Stimulated activated naive CD8-positive, alpha-beta T cell treated with anti-CD3 and anti-CD28 coated beads, Interleukin-15, amount 100 ng/mL, for 72 hours (primary cell): ENCODE measurements around the gene LRRC43.
"Not testable (repeated sequence)": the region's sequence is repeated elsewhere in the genome, so short reads cannot be mapped to it uniquely, and the experiment has no call there.

Experiments used
- ATAC-seq: fragments of 150-1000 bp; cut with Tn5 transposase; 2 replicates; pipeline ENCODE4 v1.10.0; 2021; ENCODE audit warnings: mild to moderate bottlenecking, moderate library complexity
- DNase-seq, 2 donors: peaks; one replicate each; pipeline ENCODE4 v3.0.0; 2021 to 2022
- H3K27ac Mint-ChIP-seq, 2 donors: one replicate each; pipeline ENCODE4 v1.8.0; 2022; ENCODE audit warnings: mild to moderate bottlenecking in 2 of 2, mixed read lengths in 2 of 2, moderate library complexity in 2 of 2
- H3K27me3 Mint-ChIP-seq: one replicate; pipeline ENCODE4 v1.8.0; 2022; ENCODE audit warnings: mixed read lengths
- H3K4me1 Mint-ChIP-seq: one replicate; pipeline ENCODE4 v1.8.0; 2022; ENCODE audit warnings: mild to moderate bottlenecking, mixed read lengths
- H3K4me3 Mint-ChIP-seq, 2 donors: one replicate each; pipeline ENCODE4 v1.8.0; 2022; ENCODE audit warnings: mild to moderate bottlenecking in 2 of 2, mixed read lengths in 2 of 2, moderate library complexity in 1 of 2
- H3K9me3 Mint-ChIP-seq, 2 donors: one replicate each; pipeline ENCODE4 v1.8.0; 2022; ENCODE audit warnings: mixed read lengths in 2 of 2

The LRRC43 gene

GRCh38 chr12:122200541-122201175, 17.7 kb downstream of the LRRC43 start:
- H3K27ac Mint-ChIP-seq, result no peak overlapping the region
- DNase-seq (no peak), ATAC-seq (no peak)
- H3K4me3 Mint-ChIP-seq, result no peak overlapping the region
- peaks cover 69% of the 10 kb centered on the region for H3K27me3 Mint-ChIP-seq
- no peaks in the 10 kb centered on the region for H3K9me3 Mint-ChIP-seq
- peaks cover 35% of the 10 kb centered on the region for H3K4me1 Mint-ChIP-seq

GRCh38 chr12:122201381-122201780, 18.5 kb downstream of the LRRC43 start:
- Mint-ChIP-seq H3K27ac (peak overlapping the region in 1 of 2 donors; percentile 72), H3K4me3 (no peak overlapping the region), H3K9me3 (no peaks in the 10 kb centered on the region), H3K4me1 (peaks cover 37% of the 10 kb centered on the region), H3K27me3 (peaks cover 69% of the 10 kb centered on the region)
- DNase-seq (no peak), ATAC-seq (no peak)

- Mint-ChIP-seq H3K27me3 (peaks cover 69% of the 10 kb centered on the region), H3K9me3 (no peaks in the 10 kb centered on the region), H3K4me1 (peaks cover 40% of the 10 kb centered on the region), H3K27ac (no peak overlapping the region), H3K4me3 (no peak overlapping the region)
- DNase-seq (no peak), ATAC-seq (no peak)
These were observed 19.1 kb downstream of the LRRC43 start for GRCh38 chr12:122202017-122202416.

GRCh38 chr12:122202811-122203210, 19.9 kb downstream of the LRRC43 start:
- ATAC-seq, H3K9me3 Mint-ChIP-seq, DNase-seq: not testable (repeated sequence)
- peak overlapping the region; percentile 84 to 85 for H3K4me3 Mint-ChIP-seq
- H3K4me1 Mint-ChIP-seq, result peaks cover 34% of the 10 kb centered on the region
- H3K27me3 Mint-ChIP-seq, result peaks cover 61% of the 10 kb centered on the region
- H3K27ac Mint-ChIP-seq, result peak overlapping the region in 1 of 2 donors; percentile 72

- DNase-seq (peak; percentile 51), ATAC-seq (peak; percentile 76)
- peak within 1 kb of the TSS in 1 of 2 donors; percentile 72 for H3K27ac Mint-ChIP-seq
- H3K9me3 Mint-ChIP-seq, result no peaks in the 10 kb centered on the region
- H3K4me3 Mint-ChIP-seq, result peak within 1 kb of the TSS; percentile 84 to 85
- peaks cover 28% of the 10 kb centered on the region for H3K4me1 Mint-ChIP-seq
- peaks cover 54% of the 10 kb centered on the region for H3K27me3 Mint-ChIP-seq
These were observed 20.6 kb downstream of the LRRC43 start, which contains the start of gene B3GNT4 for GRCh38 chr12:122203301-122204166. B3GNT4 (plus strand) TSS chr12:122203709; CDS start chr12:122204619, 910 bp downstream.

GRCh38 chr12:122204167-122205052, 21.5 kb downstream of the LRRC43 start:
- H3K9me3 Mint-ChIP-seq, result no peaks in the 10 kb centered on the region
- ATAC-seq (peak; percentile 37), DNase-seq (peak in 1 of 2 donors; percentile 23)

GRCh38 chr12:122205053-122205925, 22.4 kb downstream of the LRRC43 start:
- ATAC-seq (no peak), DNase-seq (peak in 1 of 2 donors; percentile 14)
- peak overlapping the region; percentile 57 to 63 for H3K4me3 Mint-ChIP-seq
- H3K27me3 Mint-ChIP-seq, result peaks cover 36% of the 10 kb centered on the region
- H3K27ac Mint-ChIP-seq, result peak overlapping the region in 1 of 2 donors; percentile 29
- H3K4me1 Mint-ChIP-seq, result peaks cover 28% of the 10 kb centered on the region
- H3K9me3 Mint-ChIP-seq, result no peaks in the 10 kb centered on the region

More at GRCh38 chr12:122204167-122205052, 21.5 kb downstream of the LRRC43 start:
- Mint-ChIP-seq H3K4me3 (peak overlapping the region; percentile 57 to 63), H3K27me3 (peaks cover 45% of the 10 kb centered on the region), H3K4me1 (peaks cover 28% of the 10 kb centered on the region), H3K27ac (peak overlapping the region in 1 of 2 donors; percentile 43)

GRCh38 chr12:122206111-122206881, 23.4 kb downstream of the LRRC43 start:
- Mint-ChIP-seq H3K9me3 (no peaks in the 10 kb centered on the region), H3K27me3 (peaks cover 26% of the 10 kb centered on the region), H3K27ac (peak overlapping the region in 1 of 2 donors; percentile 21), H3K4me1 (peaks cover 28% of the 10 kb centered on the region), H3K4me3 (no peak overlapping the region)
- ATAC-seq, result no peak
- no peak for DNase-seq

GRCh38 chr12:122206976-122207375, 24.1 kb downstream of the LRRC43 start:
- Mint-ChIP-seq H3K27ac (no peak overlapping the region), H3K4me3 (no peak overlapping the region), H3K9me3 (no peaks in the 10 kb centered on the region), H3K27me3 (peaks cover 24% of the 10 kb centered on the region), H3K4me1 (peaks cover 28% of the 10 kb centered on the region)
- ATAC-seq (no peak), DNase-seq (no peak)

GRCh38 chr12:122207391-122207790, 24.5 kb downstream of the LRRC43 start:
- Mint-ChIP-seq H3K27ac (no peak overlapping the region), H3K27me3 (peaks cover 24% of the 10 kb centered on the region), H3K4me1 (peaks cover 28% of the 10 kb centered on the region), H3K9me3 (no peaks in the 10 kb centered on the region), H3K4me3 (no peak overlapping the region)
- no peak for DNase-seq
- ATAC-seq, result no peak

- H3K9me3 Mint-ChIP-seq, result no peaks in the 10 kb centered on the region
- peaks cover 15% of the 10 kb centered on the region for H3K27me3 Mint-ChIP-seq
- no peak overlapping the region for H3K27ac Mint-ChIP-seq
- H3K4me3 Mint-ChIP-seq, result no peak overlapping the region
- ATAC-seq (no peak), DNase-seq (no peak)
- peaks cover 20% of the 10 kb centered on the region for H3K4me1 Mint-ChIP-seq
These were observed 25.3 kb downstream of the LRRC43 start for GRCh38 chr12:122208073-122208820.

GRCh38 chr12:122215771-122216170, 32.8 kb downstream of the LRRC43 start:
- ATAC-seq, result no peak
- no peaks in the 10 kb centered on the region for H3K9me3 Mint-ChIP-seq
- H3K27me3 Mint-ChIP-seq, result no peaks in the 10 kb centered on the region
- H3K4me1 Mint-ChIP-seq, result peaks cover under 1% of the 10 kb centered on the region
- no peak for DNase-seq
- no peak overlapping the region for H3K4me3 Mint-ChIP-seq
- no peak overlapping the region for H3K27ac Mint-ChIP-seq

GRCh38 chr12:122216445-122216844, 33.5 kb downstream of the LRRC43 start:
- no peaks in the 10 kb centered on the region for H3K27me3 Mint-ChIP-seq
- DNase-seq (no peak), ATAC-seq (no peak)
- peaks cover 7% of the 10 kb centered on the region for H3K4me1 Mint-ChIP-seq
- H3K9me3 Mint-ChIP-seq, result no peaks in the 10 kb centered on the region
- no peak overlapping the region for H3K4me3 Mint-ChIP-seq
- H3K27ac Mint-ChIP-seq, result no peak overlapping the region
